HG02798 (cell line): ENCODE results near the gene CPNE5.

Source experiments
- ATAC-seq: cut with Tn5 transposase; IDR thresholded peaks from one replicate; pipeline ENCODE4 v1.9.1; 2021; ENCODE audit warnings: mild to moderate bottlenecking; ENCODE audit not compliant: unreplicated experiment, poor library complexity

The CPNE5 gene

DNA sequence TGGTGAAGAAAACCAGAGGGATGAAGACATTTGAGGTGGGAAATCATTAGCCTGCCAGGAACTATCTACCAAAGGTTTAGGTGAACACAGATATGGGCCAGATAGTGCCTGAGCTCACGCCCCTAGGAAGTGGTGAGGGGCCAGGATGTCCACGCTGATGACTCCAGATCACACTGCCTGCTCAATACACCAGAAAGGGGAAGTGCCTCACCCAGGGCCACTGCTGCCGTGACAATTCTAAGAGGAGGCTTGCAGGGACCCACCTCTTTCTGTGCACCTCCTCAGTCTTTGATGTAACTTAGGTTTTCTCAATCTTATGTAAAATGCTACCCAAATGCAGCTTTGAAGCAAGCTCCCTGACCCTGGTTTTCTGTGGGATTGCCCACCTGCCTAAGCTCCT, 147.0 kb downstream of the CPNE5 start:
- ATAC-seq = no peak

DNA sequence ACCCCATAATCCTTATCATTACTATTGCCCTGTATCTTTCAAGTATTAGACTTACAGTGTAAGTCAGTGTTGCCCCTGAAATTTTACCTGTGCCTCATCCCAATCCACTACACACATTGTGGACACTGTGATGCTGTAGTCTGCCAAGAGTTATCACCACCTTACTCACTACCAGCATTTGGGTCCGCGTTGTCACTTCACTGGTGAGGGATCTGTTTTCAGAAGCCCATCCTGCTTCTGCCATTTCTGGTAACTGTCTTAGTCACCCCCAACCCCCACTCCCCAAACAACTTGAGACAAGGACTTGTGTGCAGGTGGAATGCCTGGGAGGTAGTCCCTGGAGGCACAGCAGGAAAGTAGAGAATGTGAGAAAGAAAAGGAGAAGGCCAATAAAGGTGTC, 147.6 kb downstream of the CPNE5 start:
- ATAC-seq = no peak

DNA sequence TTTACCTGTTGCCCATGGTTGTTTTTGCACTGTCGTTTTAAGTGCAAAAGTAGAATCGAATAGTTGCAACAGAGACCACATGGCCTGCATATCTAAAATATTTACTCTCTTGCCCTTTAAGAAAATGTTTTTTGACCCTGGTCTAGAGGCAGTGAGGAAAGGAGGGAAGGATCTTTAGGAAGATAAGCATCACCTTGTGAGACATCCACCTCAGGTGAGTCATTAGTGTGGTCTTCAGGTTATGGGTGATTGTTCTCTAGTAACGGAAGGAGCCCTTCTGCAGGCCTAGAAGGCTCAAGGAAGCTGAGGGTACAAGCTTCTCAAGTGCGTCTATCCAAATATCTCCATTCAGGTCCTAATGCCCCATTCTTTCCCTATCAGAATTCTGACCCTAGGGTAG, 148.2 kb downstream of the CPNE5 start:
- no peak for ATAC-seq
